ENCODE measurements around the gene FILIP1L.
"Not testable (repeated sequence)": the region's sequence is repeated elsewhere in the genome, so short reads cannot be mapped to it uniquely, and the experiment has no call there.

Gene FILIP1L

GRCh38 chr3:100075851-100076730 lies 38.2 kb downstream of the FILIP1L start:
- no peak for DNase-seq (ENCODE audit: extremely low read depth in 1 of 2, low read depth in 1 of 2)

GRCh38 chr3:100075196-100075595 lies 39.1 kb downstream of the FILIP1L start:
- DNase-seq (ENCODE audit: extremely low read depth in 1 of 2, low read depth in 1 of 2), result no peak

GRCh38 chr3:100073714-100074307 lies 40.5 kb downstream of the FILIP1L start:
- DNase-seq (ENCODE audit: extremely low read depth in 1 of 2, low read depth in 1 of 2), result no peak

DNA sequence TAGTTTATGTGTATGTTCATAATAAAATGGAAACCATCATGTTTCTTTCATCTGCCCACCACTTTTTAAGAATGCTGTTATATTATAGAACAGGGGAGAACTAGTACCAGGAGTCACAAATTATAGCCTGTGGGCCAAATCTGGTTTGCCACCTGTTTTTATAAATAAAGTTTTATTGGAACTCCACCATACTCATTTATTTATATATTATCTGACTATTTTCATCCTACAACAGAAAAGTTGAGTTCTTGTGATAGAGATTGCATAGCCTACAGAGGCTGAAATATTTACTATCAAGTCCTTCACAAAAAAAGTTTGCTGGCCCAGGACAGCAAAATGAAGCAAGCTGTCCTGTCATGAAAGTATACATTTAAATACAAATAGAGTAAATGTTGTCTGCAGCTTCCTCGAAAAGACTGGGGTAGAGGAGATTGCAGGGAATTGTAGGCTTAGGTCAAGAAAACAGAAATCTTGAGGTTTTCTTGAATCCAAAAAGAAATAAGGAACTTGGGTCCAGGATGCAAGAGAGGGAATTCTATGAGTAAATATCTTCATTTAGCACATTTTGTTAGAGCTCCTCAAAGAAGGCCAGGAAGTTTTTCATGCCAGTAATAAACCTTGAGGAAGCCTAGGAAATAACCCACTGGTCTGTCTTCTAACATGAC lies 41.1 kb downstream of the FILIP1L start:
- DNase-seq (ENCODE audit: extremely low read depth in 1 of 2, low read depth in 1 of 2), result no peak

- no peak for DNase-seq (ENCODE audit: extremely low read depth in 1 of 2, low read depth in 1 of 2)
Measured at GRCh38 chr3:100072326-100073048, 41.8 kb downstream of the FILIP1L start.

GRCh38 chr3:100069472-100069871 lies 44.8 kb downstream of the FILIP1L start:
- DNase-seq (ENCODE audit: extremely low read depth in 1 of 2, low read depth in 1 of 2), result no peak

- peak; percentile 26 to 59 for DNase-seq (ENCODE audit: extremely low read depth in 1 of 2, low read depth in 1 of 2)
Measured at GRCh38 chr3:100068826-100069225, 45.5 kb downstream of the FILIP1L start.

- no peak for DNase-seq (ENCODE audit: extremely low read depth in 1 of 2, low read depth in 1 of 2)
Measured at GRCh38 chr3:100067589-100067988, 46.7 kb downstream of the FILIP1L start.

DNA sequence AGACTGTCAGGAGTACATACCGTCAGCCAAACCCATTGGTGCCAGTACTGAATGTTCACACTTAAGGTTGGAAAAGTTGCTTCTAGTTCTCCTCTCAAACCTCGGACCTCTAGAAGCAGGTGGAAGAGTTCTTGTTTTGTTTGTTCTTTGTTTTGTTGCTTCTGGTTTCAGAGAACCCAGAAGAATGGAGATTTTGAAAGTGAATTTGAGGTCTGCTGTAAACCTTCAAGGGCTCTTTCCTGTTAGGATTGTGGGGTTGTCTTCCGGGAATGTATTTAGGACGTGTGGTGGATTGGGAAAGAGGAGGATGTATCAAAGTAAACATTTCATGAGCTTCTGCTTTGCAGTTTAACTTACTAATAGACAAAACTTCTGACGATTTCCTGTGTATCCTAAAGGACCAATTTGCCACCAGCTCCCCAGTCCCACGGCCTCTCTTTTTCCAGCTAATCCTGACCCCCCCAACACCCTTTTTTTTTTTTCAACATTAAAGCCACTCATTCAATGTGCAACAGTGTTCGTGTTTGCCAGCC lies 50.3 kb downstream of the FILIP1L start:
- no peak for DNase-seq (ENCODE audit: extremely low read depth in 1 of 2, low read depth in 1 of 2)

GRCh38 chr3:100062665-100063064 lies 51.6 kb downstream of the FILIP1L start:
- no peak for DNase-seq (ENCODE audit: extremely low read depth in 1 of 2, low read depth in 1 of 2)

GRCh38 chr3:100060685-100061484 lies 53.4 kb downstream of the FILIP1L start:
- DNase-seq (ENCODE audit: extremely low read depth in 1 of 2, low read depth in 1 of 2), result no peak

- no peak for DNase-seq (ENCODE audit: extremely low read depth in 1 of 2, low read depth in 1 of 2)
Measured at GRCh38 chr3:100059472-100059871, 54.8 kb downstream of the FILIP1L start.

- no peak for DNase-seq (ENCODE audit: extremely low read depth in 1 of 2, low read depth in 1 of 2)
Measured at GRCh38 chr3:100057716-100058575, 56.4 kb downstream of the FILIP1L start.

DNA sequence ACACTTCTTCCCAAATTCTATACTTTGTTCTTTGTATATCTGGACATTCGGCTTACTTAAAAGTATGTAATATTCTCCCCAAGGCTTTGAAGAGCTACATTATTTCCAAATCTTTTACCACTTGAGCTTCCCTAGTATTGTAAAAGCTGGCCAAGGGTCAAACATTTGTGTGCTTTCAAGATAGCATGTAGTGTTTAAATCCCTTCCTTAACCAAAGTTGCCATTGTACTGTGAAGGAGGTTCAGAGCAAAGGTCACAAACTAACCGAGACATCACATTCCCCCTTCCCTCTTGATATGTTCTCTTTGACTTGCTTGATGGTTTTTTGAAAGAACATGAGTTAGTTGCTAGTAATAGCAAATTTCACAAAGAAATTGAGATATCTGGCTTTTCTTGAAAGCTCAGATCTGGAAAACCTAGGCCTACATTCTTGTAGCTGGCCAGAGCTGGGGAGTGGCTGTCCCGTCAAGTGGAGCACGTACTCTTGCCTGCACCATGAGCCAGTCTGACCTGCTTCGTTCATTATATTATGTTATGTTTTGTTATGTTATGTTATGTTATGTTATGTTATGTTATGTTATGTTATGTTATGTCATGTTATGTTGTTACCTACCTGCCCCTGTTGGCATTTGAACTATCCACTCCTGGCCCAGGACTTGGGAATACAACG lies 60.2 kb downstream of the FILIP1L start:
- no peak for DNase-seq (ENCODE audit: extremely low read depth in 1 of 2, low read depth in 1 of 2)

DNA sequence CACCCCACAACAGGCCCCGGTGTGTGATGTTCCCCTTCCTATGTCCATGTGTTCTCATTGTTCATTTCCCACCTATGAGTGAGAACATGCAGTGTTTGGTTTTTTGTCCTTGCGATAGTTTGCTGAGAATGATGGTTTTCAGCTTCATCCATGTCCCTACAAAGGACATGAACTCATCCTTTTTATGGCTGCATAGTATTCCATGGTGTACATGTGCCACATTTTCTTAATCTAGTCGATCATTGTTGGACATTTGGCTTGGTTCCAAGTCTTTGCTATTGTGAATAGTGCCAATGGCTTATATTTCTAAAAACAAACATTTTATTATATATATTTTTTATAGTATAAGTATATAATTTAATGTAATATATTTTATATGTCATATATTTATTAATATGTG lies 62.8 kb downstream of the FILIP1L start:
- DNase-seq (ENCODE audit: extremely low read depth in 1 of 2, low read depth in 1 of 2), result not testable (repeated sequence)

DNA sequence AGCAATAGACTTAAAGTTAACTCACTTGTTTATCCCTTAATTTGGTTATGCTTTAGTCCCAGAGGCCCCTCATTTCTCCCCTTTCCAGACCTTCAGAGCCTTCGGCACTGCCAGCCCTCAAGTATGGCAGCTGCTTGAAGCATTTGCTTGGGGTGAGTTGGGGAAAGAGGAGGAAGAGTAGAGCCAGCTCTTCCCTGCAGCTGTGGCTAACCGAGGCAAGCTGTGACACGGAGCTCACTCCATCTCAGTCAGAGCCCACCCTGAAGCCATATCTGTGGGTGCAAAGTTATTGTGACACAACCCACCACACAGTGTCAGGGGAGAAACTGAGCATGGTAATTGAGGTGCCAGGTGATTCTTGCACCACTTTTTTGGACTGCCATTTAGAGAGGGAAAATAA lies 66.1 kb downstream of the FILIP1L start:
- DNase-seq (ENCODE audit: extremely low read depth in 1 of 2, low read depth in 1 of 2), result no peak

DNA sequence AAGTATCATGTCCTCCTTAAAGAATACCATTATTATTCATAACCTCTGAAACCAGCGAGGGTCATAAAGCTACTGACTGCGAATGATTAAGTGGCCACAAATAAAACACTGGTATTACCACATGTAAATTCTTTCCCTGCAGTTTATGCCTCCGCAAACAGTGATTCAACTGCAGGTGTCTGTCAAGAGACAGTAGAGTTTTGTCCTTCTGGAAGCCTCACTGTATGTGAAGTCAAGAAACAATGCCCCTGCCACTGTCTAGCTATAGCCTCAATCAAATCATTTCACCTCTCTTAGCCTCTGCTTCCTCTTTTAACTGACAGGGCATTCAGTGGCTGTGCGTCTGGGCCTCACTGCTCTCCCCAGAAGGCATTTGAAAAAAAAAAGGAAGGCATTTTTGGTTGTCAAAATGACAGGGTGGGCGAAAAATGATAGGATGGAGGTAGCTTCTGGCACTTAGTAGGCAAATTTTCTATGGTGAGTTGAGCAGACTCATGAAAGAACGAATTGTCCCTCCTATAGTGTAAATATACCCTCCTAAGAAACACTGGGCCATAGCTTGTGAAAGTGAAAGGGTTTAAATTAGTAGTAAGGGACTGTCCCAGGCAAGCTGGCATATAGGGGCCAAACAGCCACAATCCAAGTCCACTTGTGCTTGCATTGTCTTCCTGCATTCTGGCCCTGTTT lies 66.7 kb downstream of the FILIP1L start:
- no peak for DNase-seq (ENCODE audit: extremely low read depth in 1 of 2, low read depth in 1 of 2)

- DNase-seq (ENCODE audit: extremely low read depth in 1 of 2, low read depth in 1 of 2), result no peak
Measured at GRCh38 chr3:100046986-100047385, 67.3 kb downstream of the FILIP1L start.
